Kidney (tissue), 14 donors: ENCODE results near the gene NEDD9. TPM values are rescaled to one million over a fixed set of nuclear protein-coding genes. Genes with fewer than 3 reads are reported as not detected.

Experiments
- DNase-seq, 5 donors: peaks; one replicate each; pipeline ENCODE4 v3.0.0-alpha.2; 2013 to 2020
- FAIRE-seq: peaks from 2 replicates; lab custom pipeline; 2012; peaks lifted over from hg19 to GRCh38; lab: Jason Lieb, UNC
- H3K27ac ChIP-seq, 2 donors: one replicate each; pipeline ENCODE4 v1.7.0; 2013; ENCODE audit warnings: low read depth in 2 of 2, low read length in 2 of 2, inconsistent platforms in 1 of 2
- H3K27me3 ChIP-seq: one replicate; pipeline ENCODE4 v1.7.1; 2013; ENCODE audit warnings: low read length, inconsistent platforms; ENCODE audit not compliant: control insufficient read depth, insufficient read depth
- H3K36me3 ChIP-seq, 3 donors: one replicate each; pipeline versions ENCODE4 v1.7.0 to v1.7.1; 2013; ENCODE audit warnings: low read length in 3 of 3, control low read depth in 1 of 3, inconsistent platforms in 1 of 3; ENCODE audit not compliant: insufficient read depth in 3 of 3, control insufficient read depth in 2 of 3
- H3K4me1 ChIP-seq, 3 donors: one replicate each; pipeline versions ENCODE4 v1.7.0 to v1.7.1; 2013; ENCODE audit warnings: low read length in 3 of 3, inconsistent platforms in 1 of 3, low read depth in 1 of 3; ENCODE audit not compliant: control insufficient read depth in 2 of 3, insufficient read depth in 2 of 3
- H3K4me3 ChIP-seq, 3 donors: one replicate each; pipeline versions ENCODE4 v1.7.0 to v1.8.1; 2013; ENCODE audit warnings: low read length in 3 of 3, control low read depth in 1 of 3, inconsistent platforms in 1 of 3
- H3K9ac ChIP-seq, 3 donors: one replicate each; pipeline versions ENCODE4 v1.7.0 to v1.7.1; 2013; ENCODE audit warnings: low read length in 3 of 3, control low read depth in 1 of 3, inconsistent platforms in 1 of 3
- H3K9me3 ChIP-seq, 3 donors: one replicate each; pipeline versions ENCODE4 v1.7.0 to v1.7.1; 2013; ENCODE audit warnings: low read length in 3 of 3, control low read depth in 1 of 3, inconsistent platforms in 1 of 3; ENCODE audit not compliant: control insufficient read depth in 2 of 3, insufficient read depth in 1 of 3
- CTCF ChIP-seq: IDR thresholded peaks from 3 replicates; pipeline ENCODE4 v1.5.1; 2012; ENCODE audit warnings: mild to moderate bottlenecking, moderate library complexity, borderline replicate concordance; ENCODE audit not compliant: insufficient read depth; ENCODE audit errors: extremely low read depth
- intact Hi-C: fragments of 100-400 bp; cut with DNase I; formaldehyde crosslinking; loops from one replicate; pipeline ENCODE4 v1.11.1; 2022
- polyA plus RNA-seq: library from polyadenylated mRNA; stranded (reverse); fragments of 350-450 nt; fragmentation: Illumina TruSeq; extraction: RNeasy Lipid Tissue Mini Kit (QIAGEN cat#74804); gene quantifications from one replicate; pipeline ENCODE4 v1.2.3, GENCODE V29; 2014; ENCODE audit warnings: low read depth, low replicate concordance; ENCODE audit not compliant: insufficient read depth
- total RNA-seq: library from RNA; stranded (reverse); fragmentation: NEBNext Ultra II Directional; extraction: Animal tissue kit (Norgen Biotek cat#: 25700); gene quantifications from one replicate; pipeline ENCODE4 v1.2.1, GENCODE V29; 2021
- donor health status: control.
- donor health status: control.
- donor health status: control.
- donor health status: control.
- donor health status: control.
- donor health status: DM: yes; HTN: yes; CAD: no.
- donor health status: Normal renal cell carcinoma (clear cell type).

NEDD9 gene
- total and polyA plus RNA-seq, 2 donors from 2014 or later, result 19.2 to 101 TPM

GRCh38 chr6:11237956-11238355 is 5.5 kb upstream of the NEDD9 start:
- H3K36me3 ChIP-seq, result no peaks in the 10 kb centered on the region
- no peak overlapping the region for H3K27ac ChIP-seq
- intact Hi-C loops, result no loop called here
- peaks cover 3 to 34% (median 17%) of the 10 kb centered on the region in 3 donors for H3K4me1 ChIP-seq
- H3K27me3 ChIP-seq, result no peaks in the 10 kb centered on the region
- DNase-seq (no peak), FAIRE-seq (no peak)
- no peak overlapping the region for H3K4me3 ChIP-seq
- no peaks in the 10 kb centered on the region for H3K9me3 ChIP-seq
- TF ChIP-seq CTCF, result no peak
- H3K9ac ChIP-seq, result no peak overlapping the region

- H3K4me1 ChIP-seq, result peaks cover 3 to 34% (median 17%) of the 10 kb centered on the region in 3 donors
Measured at GRCh38 chr6:11237428-11237827, 5.0 kb upstream of the NEDD9 start.

GRCh38 chr6:11236915-11237314 is 4.4 kb upstream of the NEDD9 start:
- Histone ChIP-seq H3K4me1 (peaks cover 3 to 30% (median 17%) of the 10 kb centered on the region in 3 donors), H3K36me3 (no peaks in the 10 kb centered on the region), H3K9ac (no peak overlapping the region), H3K4me3 (no peak overlapping the region), H3K9me3 (no peaks in the 10 kb centered on the region), H3K27me3 (no peaks in the 10 kb centered on the region), H3K27ac (peak overlapping the region in 1 of 2 donors; percentile 64)
- intact Hi-C loops, result no loop called here
- no peak for FAIRE-seq
- DNase-seq, result no peak
- no peak for TF ChIP-seq CTCF

More at GRCh38 chr6:11237428-11237827, 5.0 kb upstream of the NEDD9 start:
- Histone ChIP-seq H3K36me3 (no peaks in the 10 kb centered on the region), H3K9me3 (no peaks in the 10 kb centered on the region), H3K4me3 (no peak overlapping the region), H3K27me3 (no peaks in the 10 kb centered on the region), H3K9ac (no peak overlapping the region), H3K27ac (no peak overlapping the region)
- DNase-seq (no peak), FAIRE-seq (no peak)
- intact Hi-C loops, result no loop called here
- no peak for TF ChIP-seq CTCF
